Mammary epithelial cell (primary cell): ENCODE data around the gene TNRC18.

Source experiments
- EZH2 ChIP-seq: IDR thresholded peaks from 2 replicates; pipeline ENCODE4 v1.6.1; 2012; ENCODE audit warnings: low read length, inconsistent platforms, borderline replicate concordance
- TF ChIP-seq, protein P1 (sequence below), 2 donors: IDR thresholded peaks in 1 of 2; conservative IDR thresholded peaks in 1 of 2; 2 replicates each; pipeline ENCODE4 v1.5.1; 2011 to 2012; ENCODE audit warnings: inconsistent platforms in 2 of 2, low read length in 2 of 2, mild to moderate bottlenecking in 2 of 2, control low read depth in 1 of 2, low read depth in 1 of 2; ENCODE audit not compliant: insufficient read depth in 1 of 2; ENCODE audit errors: extremely low read depth in 1 of 2

DNA sequence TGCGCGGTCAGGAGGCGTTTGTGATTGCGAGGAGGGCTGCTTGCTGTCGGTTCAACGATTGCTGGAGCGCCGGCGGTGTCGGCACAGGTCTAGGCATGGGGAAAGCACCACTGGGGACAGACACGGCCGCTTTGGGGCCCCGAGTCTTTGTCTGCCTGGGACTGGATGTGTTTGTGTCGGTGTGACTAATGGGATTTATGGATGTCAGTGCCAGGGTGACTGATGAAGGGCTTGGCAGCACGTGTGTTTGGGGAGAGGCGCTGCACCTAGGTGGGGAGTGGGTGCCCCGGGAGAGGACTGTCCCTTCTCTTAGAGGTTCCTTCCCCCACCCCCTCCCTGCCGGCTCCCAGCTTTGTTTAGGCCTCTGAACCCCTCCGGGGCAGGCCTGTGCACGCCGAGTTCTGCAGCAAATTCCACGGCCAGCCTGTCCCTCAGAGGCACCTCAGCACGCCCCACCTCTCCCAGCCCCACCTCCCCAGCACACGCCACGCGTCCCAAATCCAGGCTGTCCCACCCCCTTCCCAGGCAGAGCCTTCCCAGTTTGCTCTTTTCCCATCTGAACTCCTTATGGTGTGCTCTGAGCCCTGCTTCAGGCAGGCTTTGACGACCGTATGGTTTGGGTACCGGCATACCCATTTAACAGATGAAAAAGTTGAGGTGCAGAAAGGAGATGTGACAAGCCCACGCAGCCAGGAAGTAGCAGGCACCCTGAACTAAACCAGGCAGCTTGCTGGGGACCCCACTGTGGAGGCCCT lies 6.4 kb upstream of the TNRC18 start:
- TF ChIP-seq, protein P1, sequence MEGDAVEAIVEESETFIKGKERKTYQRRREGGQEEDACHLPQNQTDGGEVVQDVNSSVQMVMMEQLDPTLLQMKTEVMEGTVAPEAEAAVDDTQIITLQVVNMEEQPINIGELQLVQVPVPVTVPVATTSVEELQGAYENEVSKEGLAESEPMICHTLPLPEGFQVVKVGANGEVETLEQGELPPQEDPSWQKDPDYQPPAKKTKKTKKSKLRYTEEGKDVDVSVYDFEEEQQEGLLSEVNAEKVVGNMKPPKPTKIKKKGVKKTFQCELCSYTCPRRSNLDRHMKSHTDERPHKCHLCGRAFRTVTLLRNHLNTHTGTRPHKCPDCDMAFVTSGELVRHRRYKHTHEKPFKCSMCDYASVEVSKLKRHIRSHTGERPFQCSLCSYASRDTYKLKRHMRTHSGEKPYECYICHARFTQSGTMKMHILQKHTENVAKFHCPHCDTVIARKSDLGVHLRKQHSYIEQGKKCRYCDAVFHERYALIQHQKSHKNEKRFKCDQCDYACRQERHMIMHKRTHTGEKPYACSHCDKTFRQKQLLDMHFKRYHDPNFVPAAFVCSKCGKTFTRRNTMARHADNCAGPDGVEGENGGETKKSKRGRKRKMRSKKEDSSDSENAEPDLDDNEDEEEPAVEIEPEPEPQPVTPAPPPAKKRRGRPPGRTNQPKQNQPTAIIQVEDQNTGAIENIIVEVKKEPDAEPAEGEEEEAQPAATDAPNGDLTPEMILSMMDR (conservative IDR thresholded peaks at IDR 0.05 in 1 of 2, IDR thresholded peaks at IDR 0.05 in 1 of 2; ENCODE audit: extremely low read depth in 1 of 2, insufficient read depth in 1 of 2, low read depth in 1 of 2, low read length in 2 of 2) = no peak
- no peak for TF ChIP-seq EZH2
